K562 (cell line): ENCODE data around the gene DYNC1I2. TPM values are rescaled to one million over a fixed set of nuclear protein-coding genes. Genes with fewer than 3 reads are reported as not detected.

Experiments used
- ATAC-seq: fragments of 200-7000 bp; cut with Tn5 transposase; 3 replicates; pipeline ENCODE4 v1.9.1; 2020; ENCODE audit warnings: moderate library complexity
- BruUV-seq: library from RNA; stranded (reverse); fragments of 400-500 nt; replicated peaks from 2 replicates; lab custom pipeline; 2021; lab: Mats Ljungman, UMichigan
- CTCF ChIA-PET: fragments of 300-600 bp; formaldehyde crosslinking; extraction: SDS; loops from one replicate; lab custom pipeline; 2021; ENCODE audit warnings: low intra/inter-chr PET ratio; lab: Yijun Ruan, JAX
- POLR2A ChIA-PET: fragments of 300-600, 350-650 bp; sonication (Branson Sonifier 250); formaldehyde crosslinking; extraction: SDS; loops from one replicate; lab custom pipeline; 2021; ENCODE audit warnings: antibody characterized with exemption, inconsistent platforms; lab: Yijun Ruan, JAX
- DNase-seq, 4 experiments: peaks; one replicate each; pipeline versions ENCODE4 v3.0.0 to v3.0.0-alpha.2; 2011 to 2018; ENCODE audit warnings: low spot score in 3 of 4, mixed read lengths in 3 of 4; ENCODE audit errors: extremely low read depth in 1 of 4
- FAIRE-seq: peaks from 2 replicates; lab custom pipeline; 2011; peaks lifted over from hg19 to GRCh38; lab: Jason Lieb, UNC
- H2AFZ ChIP-seq: 2 replicates; pipeline ENCODE4 v1.6.0; 2011; ENCODE audit warnings: low read depth, low read length, control low read depth, inconsistent platforms
- H3K27ac ChIP-seq: fragments of 200-600 bp; 3 replicates; pipeline ENCODE4 v1.8.0; 2011; ENCODE audit warnings: low read depth, mild to moderate bottlenecking, control low read depth, inconsistent platforms, low read length, moderate library complexity, mixed read lengths; ENCODE audit errors: extremely low read depth
- H3K27me3 ChIP-seq, 2 experiments: fragments of 300-600 bp in 1 of 2; 2 replicates in 1 of 2; 3 replicates in 1 of 2; pipeline versions ENCODE4 v1.6.0 to v1.8.0; 2011; ENCODE audit warnings: inconsistent platforms in 2 of 2, low read length in 2 of 2, mild to moderate bottlenecking in 1 of 2, mixed read lengths in 1 of 2, moderate library complexity in 1 of 2; ENCODE audit not compliant: control insufficient read depth in 2 of 2, insufficient read depth in 2 of 2
- H3K36me3 ChIP-seq: fragments of 300-600 bp; 3 replicates; pipeline ENCODE4 v1.8.0; 2011; ENCODE audit warnings: mild to moderate bottlenecking, low read length, inconsistent platforms; ENCODE audit not compliant: control insufficient read depth, insufficient read depth
- H3K4me1 ChIP-seq, 2 experiments: fragments of 200-600 bp in 1 of 2; replicated peaks in 1 of 2; 2 replicates in 1 of 2; 3 replicates in 1 of 2; pipeline versions ENCODE4 v1.5.1 to v1.8.0; 2011; ENCODE audit warnings: inconsistent platforms in 2 of 2, low read length in 2 of 2, mild to moderate bottlenecking in 1 of 2, mixed read lengths in 1 of 2, moderate library complexity in 1 of 2; ENCODE audit not compliant: control insufficient read depth in 2 of 2, insufficient read depth in 2 of 2
- H3K4me2 ChIP-seq: 2 replicates; pipeline ENCODE4 v1.6.1; 2011; ENCODE audit warnings: low read length, control low read depth, inconsistent platforms, mixed read lengths; ENCODE audit not compliant: insufficient read depth
- H3K4me3 ChIP-seq: fragments of 200-600 bp; sonication (generic), shearing (Covaris generic); 2 replicates; pipeline ENCODE4 v1.5.1; 2016; ENCODE audit warnings: control low read depth, inconsistent platforms
- H3K79me2 ChIP-seq: fragments of 200-600 bp; 3 replicates; pipeline ENCODE4 v1.8.0; 2011; ENCODE audit warnings: low read length, inconsistent platforms; ENCODE audit not compliant: control insufficient read depth, insufficient read depth
- H3K9ac ChIP-seq, 2 experiments: 2 replicates each; pipeline versions ENCODE4 v1.6.0 to v1.6.1; 2011; ENCODE audit warnings: low read depth in 2 of 2, low read length in 2 of 2, control low read depth in 1 of 2, inconsistent platforms in 1 of 2, mild to moderate bottlenecking in 1 of 2, mixed read lengths in 1 of 2; ENCODE audit not compliant: insufficient read depth in 1 of 2
- H3K9me1 ChIP-seq: one replicate; pipeline ENCODE4 v1.6.0; 2011; ENCODE audit warnings: inconsistent platforms, mild to moderate bottlenecking, low read length, moderate library complexity; ENCODE audit not compliant: control insufficient read depth, insufficient read depth
- H3K9me3 ChIP-seq: replicated peaks from 2 replicates; pipeline ENCODE4 v1.5.1; 2011; ENCODE audit warnings: low read depth, low read length, inconsistent platforms; ENCODE audit not compliant: control insufficient read depth, insufficient read depth
- H4K20me1 ChIP-seq: replicated peaks from 2 replicates; pipeline ENCODE4 v1.6.1; 2011; ENCODE audit warnings: low read length, inconsistent platforms, mixed read lengths; ENCODE audit not compliant: control insufficient read depth, insufficient read depth
- CHD1 ChIP-seq: fragments of 200-600 bp; sonication (generic); IDR thresholded peaks from one replicate; pipeline ENCODE4 v1.6.1; 2012; ENCODE audit warnings: mild to moderate bottlenecking, moderate library complexity, low read length, inconsistent platforms
- CREB1 ChIP-seq, 2 experiments: sonication (generic) in 1 of 2; formaldehyde crosslinking in 1 of 2; IDR thresholded peaks; 2 replicates each; pipeline versions ENCODE4 v1.6.1 to v1.8.0; 2012 to 2022; ENCODE audit warnings: inconsistent platforms in 1 of 2, mild to moderate bottlenecking in 1 of 2, missing genetic modification reagents in 1 of 2, moderate library complexity in 1 of 2
- KLF6 ChIP-seq: fragments of 250-450 bp; sonication (Bioruptor Pico); IDR thresholded peaks from 2 replicates; pipeline ENCODE4 v1.4.0; 2020; ENCODE audit warnings: mild to moderate bottlenecking, moderate library complexity, borderline replicate concordance
- RB1 ChIP-seq: fragments of 450-650 bp; IDR thresholded peaks from 2 replicates; pipeline ENCODE4 v1.6.1; 2017; ENCODE audit warnings: low read depth, mild to moderate bottlenecking
- SMARCE1 ChIP-seq: fragments of 450-650 bp; IDR thresholded peaks from 2 replicates; pipeline ENCODE4 v1.7.1; 2016; ENCODE audit warnings: mild to moderate bottlenecking
- SRSF1 ChIP-seq: fragments of 200-400 bp; formaldehyde crosslinking; IDR thresholded peaks from 2 replicates; pipeline ENCODE4 v1.6.1; 2017; ENCODE audit warnings: mild to moderate bottlenecking, low read depth, low read length, moderate library complexity
- WGBS: fragments of 100-300 bp; shearing (Covaris generic); methylation state at CpG from one replicate; pipeline ENCODE4 v1.1.6; 2016; ENCODE audit warnings: low coverage, mixed read lengths; ENCODE audit not compliant: insufficient coverage; ENCODE audit errors: missing lambda C conversion rate; 5-methylcytosine and 5-hydroxymethylcytosine counted together
- in situ Hi-C: fragments of 300-500 bp; cut with MboI; formaldehyde crosslinking; loops from 4 replicates; pipeline ENCODE4 v1.15.0; 2018; ENCODE audit warnings: inconsistent platforms, mixed read lengths
- intact Hi-C: fragments of 100-400 bp; cut with micrococcal nuclease; formaldehyde crosslinking; loops from 2 replicates; pipeline ENCODE4 v1.14.2; 2022
- polyA plus RNA-seq, 8 experiments: library from polyadenylated mRNA; depleted of rRNA in 4 of 8; stranded (reverse) in 5 of 8; unstranded in 3 of 8; fragments of >200 nt; fragmentation: Nextera tagmentation in 2 of 8; fragmentation: Illumina TruSeq in 1 of 8; extraction: Ambion mirVana in 2 of 8; extraction: Trizol in 1 of 8; gene quantifications; 2 replicates each; pipeline versions ENCODE4 v1.2.1 to v1.2.3, GENCODE V29; 2011 to 2014; ENCODE audit warnings: inconsistent platforms in 1 of 8, missing spikeins in 1 of 8
- total RNA-seq, 7 experiments: library from RNA; depleted of rRNA in 6 of 7; stranded (reverse); fragments of >200 nt in 6 of 7; fragmentation: Illumina TruSeq in 2 of 7; extraction: Trizol in 2 of 7; gene quantifications; 2 replicates each; pipeline versions ENCODE4 v1.2.1 to v1.2.3, GENCODE V29; 2011 to 2021; ENCODE audit warnings: low replicate concordance in 1 of 7
- TF ChIP-seq, protein P1 (sequence below), 2 experiments: fragments of 450-650 bp; IDR thresholded peaks; 2 replicates each; pipeline ENCODE4 v1.6.1; 2018; ENCODE audit warnings: mild to moderate bottlenecking in 2 of 2, low read depth in 1 of 2; ENCODE audit not compliant: partially characterized antibody in 2 of 2
- TF ChIP-seq, protein P2 (sequence below): sonication (generic); formaldehyde crosslinking; IDR thresholded peaks from 2 replicates; pipeline ENCODE4 v1.4.0; 2020; ENCODE audit warnings: mild to moderate bottlenecking, missing genetic modification reagents
- TF ChIP-seq, protein P3 (sequence below): IDR thresholded peaks from 2 replicates; pipeline ENCODE4 v1.6.1; 2016; ENCODE audit warnings: missing genetic modification characterization, missing compliant biosample characterization

The DYNC1I2 gene
- total and polyA plus RNA-seq, 9 of the 15 experiments (the other 6 are each of a cell fraction or from before 2014, with no cell fraction given), result 59.1 to 204 (median 100) TPM

DNA sequence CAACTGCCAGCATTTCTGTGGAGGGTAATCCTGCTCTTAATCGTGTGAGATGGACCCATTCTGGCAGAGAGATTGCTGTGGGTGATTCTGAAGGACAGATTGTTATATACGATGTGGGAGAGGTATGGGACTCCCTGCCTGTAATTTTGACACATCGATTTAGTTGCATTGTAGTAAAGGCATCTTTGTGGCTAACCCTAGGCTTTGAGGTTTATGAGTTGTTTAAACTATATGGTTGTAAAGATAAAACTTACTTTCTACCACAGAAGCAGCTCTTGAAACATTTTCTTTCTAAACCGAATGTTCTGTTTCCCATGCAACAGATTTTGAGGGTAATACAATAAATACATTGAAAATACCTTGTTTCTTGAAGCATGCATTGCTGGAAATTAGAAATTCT is 58.5 kb downstream of the DYNC1I2 start (continued):
- TF ChIP-seq, protein P1, sequence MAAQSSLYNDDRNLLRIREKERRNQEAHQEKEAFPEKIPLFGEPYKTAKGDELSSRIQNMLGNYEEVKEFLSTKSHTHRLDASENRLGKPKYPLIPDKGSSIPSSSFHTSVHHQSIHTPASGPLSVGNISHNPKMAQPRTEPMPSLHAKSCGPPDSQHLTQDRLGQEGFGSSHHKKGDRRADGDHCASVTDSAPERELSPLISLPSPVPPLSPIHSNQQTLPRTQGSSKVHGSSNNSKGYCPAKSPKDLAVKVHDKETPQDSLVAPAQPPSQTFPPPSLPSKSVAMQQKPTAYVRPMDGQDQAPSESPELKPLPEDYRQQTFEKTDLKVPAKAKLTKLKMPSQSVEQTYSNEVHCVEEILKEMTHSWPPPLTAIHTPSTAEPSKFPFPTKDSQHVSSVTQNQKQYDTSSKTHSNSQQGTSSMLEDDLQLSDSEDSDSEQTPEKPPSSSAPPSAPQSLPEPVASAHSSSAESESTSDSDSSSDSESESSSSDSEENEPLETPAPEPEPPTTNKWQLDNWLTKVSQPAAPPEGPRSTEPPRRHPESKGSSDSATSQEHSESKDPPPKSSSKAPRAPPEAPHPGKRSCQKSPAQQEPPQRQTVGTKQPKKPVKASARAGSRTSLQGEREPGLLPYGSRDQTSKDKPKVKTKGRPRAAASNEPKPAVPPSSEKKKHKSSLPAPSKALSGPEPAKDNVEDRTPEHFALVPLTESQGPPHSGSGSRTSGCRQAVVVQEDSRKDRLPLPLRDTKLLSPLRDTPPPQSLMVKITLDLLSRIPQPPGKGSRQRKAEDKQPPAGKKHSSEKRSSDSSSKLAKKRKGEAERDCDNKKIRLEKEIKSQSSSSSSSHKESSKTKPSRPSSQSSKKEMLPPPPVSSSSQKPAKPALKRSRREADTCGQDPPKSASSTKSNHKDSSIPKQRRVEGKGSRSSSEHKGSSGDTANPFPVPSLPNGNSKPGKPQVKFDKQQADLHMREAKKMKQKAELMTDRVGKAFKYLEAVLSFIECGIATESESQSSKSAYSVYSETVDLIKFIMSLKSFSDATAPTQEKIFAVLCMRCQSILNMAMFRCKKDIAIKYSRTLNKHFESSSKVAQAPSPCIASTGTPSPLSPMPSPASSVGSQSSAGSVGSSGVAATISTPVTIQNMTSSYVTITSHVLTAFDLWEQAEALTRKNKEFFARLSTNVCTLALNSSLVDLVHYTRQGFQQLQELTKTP (IDR thresholded peaks at IDR 0.05; ENCODE audit: low read depth in 1 of 2, partially characterized antibody in 2 of 2), result no peak
- TF ChIP-seq CHD1, result no peak
- TF ChIP-seq RB1, result no peak
- TF ChIP-seq SMARCE1, result no peak
- TF ChIP-seq, all 486 proteins: peak for 0

DNA sequence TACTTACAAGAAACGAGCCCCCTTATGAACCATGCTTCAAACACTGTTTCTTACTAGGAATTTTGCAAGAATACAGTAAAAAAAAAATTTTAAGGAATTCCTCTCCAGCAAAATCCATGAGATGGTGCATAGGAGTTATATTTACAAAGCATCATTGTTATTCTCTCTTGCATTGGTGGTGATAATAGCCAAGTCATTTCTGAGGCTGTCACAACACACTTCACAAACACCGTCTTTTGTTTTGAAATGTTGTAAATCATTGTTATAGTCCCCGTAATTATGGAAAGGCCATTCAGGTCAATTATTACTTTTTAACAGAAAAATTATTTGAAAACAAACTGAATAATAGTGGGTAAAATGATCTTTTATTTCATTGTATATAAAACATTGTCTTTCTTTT is 60.1 kb downstream of the DYNC1I2 start:
- H3K4me1 ChIP-seq, result no peaks in the 10 kb centered on the region
- in situ Hi-C loops, result no loop called here
- no peak overlapping the region for H3K4me3 ChIP-seq
- H3K27me3 ChIP-seq, result no peaks in the 10 kb centered on the region
- H3K4me2 ChIP-seq, result no peak overlapping the region
- no peaks in the 10 kb centered on the region for H3K79me2 ChIP-seq
- intact Hi-C loops, result no loop called here
- no peak for FAIRE-seq
- DNase-seq, result no peak
- peaks cover 75% of the 10 kb centered on the region for H3K36me3 ChIP-seq
- no peaks in the 10 kb centered on the region for H3K9me3 ChIP-seq
- no peak overlapping the region for H2AFZ ChIP-seq
- H4K20me1 ChIP-seq, result no peaks in the 10 kb centered on the region
- no TSS peak for BruUV-seq
- no peaks in the 10 kb centered on the region for H3K9me1 ChIP-seq
- H3K27ac ChIP-seq, result no peak overlapping the region
- POLR2A ChIA-PET, result no interaction called here
- WGBS, result 92% methylated on average over 3 of the region's 3 CpGs
- no peak overlapping the region for H3K9ac ChIP-seq
- ATAC-seq, result no peak
- CTCF ChIA-PET, result no interaction called here
- TF ChIP-seq, protein P2, sequence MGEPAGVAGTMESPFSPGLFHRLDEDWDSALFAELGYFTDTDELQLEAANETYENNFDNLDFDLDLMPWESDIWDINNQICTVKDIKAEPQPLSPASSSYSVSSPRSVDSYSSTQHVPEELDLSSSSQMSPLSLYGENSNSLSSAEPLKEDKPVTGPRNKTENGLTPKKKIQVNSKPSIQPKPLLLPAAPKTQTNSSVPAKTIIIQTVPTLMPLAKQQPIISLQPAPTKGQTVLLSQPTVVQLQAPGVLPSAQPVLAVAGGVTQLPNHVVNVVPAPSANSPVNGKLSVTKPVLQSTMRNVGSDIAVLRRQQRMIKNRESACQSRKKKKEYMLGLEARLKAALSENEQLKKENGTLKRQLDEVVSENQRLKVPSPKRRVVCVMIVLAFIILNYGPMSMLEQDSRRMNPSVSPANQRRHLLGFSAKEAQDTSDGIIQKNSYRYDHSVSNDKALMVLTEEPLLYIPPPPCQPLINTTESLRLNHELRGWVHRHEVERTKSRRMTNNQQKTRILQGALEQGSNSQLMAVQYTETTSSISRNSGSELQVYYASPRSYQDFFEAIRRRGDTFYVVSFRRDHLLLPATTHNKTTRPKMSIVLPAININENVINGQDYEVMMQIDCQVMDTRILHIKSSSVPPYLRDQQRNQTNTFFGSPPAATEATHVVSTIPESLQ (CRISPR knock-in tag), result no peak
- TF ChIP-seq KLF6 (CRISPR knock-in tag) (no peak), CREB1 (IDR thresholded peaks at IDR 0.05) (no peak), CREB1 (CRISPR knock-in tag; IDR thresholded peaks at IDR 0.05) (no peak), SRSF1 (no peak)
- TF ChIP-seq, protein P3, sequence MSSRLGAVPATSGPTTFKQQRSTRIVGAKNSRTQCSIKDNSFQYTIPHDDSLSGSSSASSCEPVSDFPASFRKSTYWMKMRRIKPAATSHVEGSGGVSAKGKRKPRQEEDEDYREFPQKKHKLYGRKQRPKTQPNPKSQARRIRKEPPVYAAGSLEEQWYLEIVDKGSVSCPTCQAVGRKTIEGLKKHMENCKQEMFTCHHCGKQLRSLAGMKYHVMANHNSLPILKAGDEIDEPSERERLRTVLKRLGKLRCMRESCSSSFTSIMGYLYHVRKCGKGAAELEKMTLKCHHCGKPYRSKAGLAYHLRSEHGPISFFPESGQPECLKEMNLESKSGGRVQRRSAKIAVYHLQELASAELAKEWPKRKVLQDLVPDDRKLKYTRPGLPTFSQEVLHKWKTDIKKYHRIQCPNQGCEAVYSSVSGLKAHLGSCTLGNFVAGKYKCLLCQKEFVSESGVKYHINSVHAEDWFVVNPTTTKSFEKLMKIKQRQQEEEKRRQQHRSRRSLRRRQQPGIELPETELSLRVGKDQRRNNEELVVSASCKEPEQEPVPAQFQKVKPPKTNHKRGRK (tag), result no peak
